AG10803 (cell line): ENCODE results near the gene HSPA12B.
A peak's percentile ranks its signal among the peaks of the same experiment; 100 is the strongest.

ENCODE experiments used
- DNase-seq: peaks from one replicate; pipeline ENCODE4 v3.0.0; 2010; ENCODE audit warnings: low read depth
- H3K4me3 ChIP-seq: 2 replicates; pipeline ENCODE4 v1.5.1; 2011; ENCODE audit warnings: mild to moderate bottlenecking, low read length, control low read depth
- CTCF ChIP-seq: conservative IDR thresholded peaks from 2 replicates; pipeline ENCODE4 v1.5.1; 2011; ENCODE audit warnings: mild to moderate bottlenecking, low read length, control low read depth, inconsistent platforms

Gene HSPA12B

GRCh38 chr20:3721912-3722311 is 10.6 kb upstream of the HSPA12B start:
- DNase-seq = no peak
- no peak overlapping the region for H3K4me3 ChIP-seq
- TF ChIP-seq CTCF = no peak

- no peak overlapping the region for H3K4me3 ChIP-seq
- no peak for DNase-seq
- no peak for TF ChIP-seq CTCF
Observed at GRCh38 chr20:3723284-3723683, 9.2 kb upstream of the HSPA12B start.

- no peak for TF ChIP-seq CTCF
- DNase-seq = no peak
- no peak overlapping the region for H3K4me3 ChIP-seq
Observed at GRCh38 chr20:3724356-3724755, 8.1 kb upstream of the HSPA12B start.

GRCh38 chr20:3727401-3728021 is 5.0 kb upstream of the HSPA12B start:
- peak overlapping the region; percentile 48 for H3K4me3 ChIP-seq
- DNase-seq = peak; percentile 66
- TF ChIP-seq CTCF = peak; percentile 21

- no peak overlapping the region for H3K4me3 ChIP-seq
- DNase-seq = no peak
- TF ChIP-seq CTCF = no peak
Observed at GRCh38 chr20:3728354-3728753, 4.1 kb upstream of the HSPA12B start.

- no peak overlapping the region for H3K4me3 ChIP-seq
- no peak for TF ChIP-seq CTCF
- DNase-seq = no peak
Observed at GRCh38 chr20:3728876-3729275, 3.6 kb upstream of the HSPA12B start.

- no peak for TF ChIP-seq CTCF
- no peak overlapping the region for H3K4me3 ChIP-seq
- DNase-seq = no peak
Observed at GRCh38 chr20:3729378-3729777, 3.1 kb upstream of the HSPA12B start.
